WTC11 (cell line): ENCODE data around the gene ALG14. TPM values are rescaled to one million over a fixed set of nuclear protein-coding genes. Genes with fewer than 3 reads are reported as not detected.

ENCODE experiments used
- ATAC-seq: fragments of 200-7000 bp; cut with Tn5 transposase; 2 replicates; pipeline ENCODE4 v1.10.0; 2021; ENCODE audit warnings: mild to moderate bottlenecking, moderate library complexity
- CTCF ChIA-PET: fragments of 300-600 bp; sonication (Branson Sonifier 250); formaldehyde crosslinking; loops from one replicate; lab custom pipeline; 2021; ENCODE audit warnings: antibody characterized with exemption; lab: Charles Lee
- POLR2A ChIA-PET: fragments of 350-600 bp; sonication (Branson Sonifier 250); formaldehyde crosslinking; loops from one replicate; lab custom pipeline; 2021; ENCODE audit warnings: antibody characterized with exemption; lab: Charles Lee
- DNase-seq: peaks from one replicate; pipeline ENCODE4 v3.0.0; 2021; ENCODE audit warnings: low spot score
- H3K27ac Mint-ChIP-seq: 2 replicates; pipeline ENCODE4 v1.8.0; 2021; ENCODE audit warnings: mixed read lengths
- H3K27me3 Mint-ChIP-seq: 2 replicates; pipeline ENCODE4 v1.8.0; 2021; ENCODE audit warnings: low read depth, mild to moderate bottlenecking, moderate library complexity, mixed read lengths
- H3K36me3 Mint-ChIP-seq: 2 replicates; pipeline ENCODE4 v1.8.0; 2021; ENCODE audit warnings: mixed read lengths
- H3K4me1 Mint-ChIP-seq: 2 replicates; pipeline ENCODE4 v1.8.0; 2022; ENCODE audit warnings: mixed read lengths
- H3K4me3 Mint-ChIP-seq: 2 replicates; pipeline ENCODE4 v1.8.0; 2021; ENCODE audit warnings: mild to moderate bottlenecking, moderate library complexity, mixed read lengths
- H3K9me3 Mint-ChIP-seq: 2 replicates; pipeline ENCODE4 v1.8.0; 2021; ENCODE audit warnings: mixed read lengths
- ATF1 ChIP-seq: sonication (generic); formaldehyde crosslinking; IDR thresholded peaks from 2 replicates; pipeline ENCODE4 v1.8.1; 2023; ENCODE audit warnings: mild to moderate bottlenecking, moderate library complexity, missing genetic modification reagents
- ESRRA ChIP-seq: sonication (generic); formaldehyde crosslinking; IDR thresholded peaks from 2 replicates; pipeline ENCODE4 v1.8.1; 2022; ENCODE audit warnings: mild to moderate bottlenecking, missing genetic modification reagents, borderline replicate concordance
- GTF2I ChIP-seq: fragments of 250-450 bp; sonication (Bioruptor Pico); conservative IDR thresholded peaks from 2 replicates; pipeline ENCODE4 v1.4.0; 2021; ENCODE audit warnings: mild to moderate bottlenecking
- KAT7 ChIP-seq: sonication (generic); formaldehyde crosslinking; IDR thresholded peaks from 2 replicates; pipeline ENCODE4 v1.8.1; 2023; ENCODE audit warnings: missing genetic modification reagents, mild to moderate bottlenecking, borderline replicate concordance
- NFE2L1 ChIP-seq: sonication (generic); formaldehyde crosslinking; IDR thresholded peaks from 2 replicates; pipeline ENCODE4 v1.8.1; 2023; ENCODE audit warnings: missing genetic modification reagents
- TP53 ChIP-seq: sonication (generic); formaldehyde crosslinking; IDR thresholded peaks from 2 replicates; pipeline ENCODE4 v1.8.1; 2023; ENCODE audit warnings: mild to moderate bottlenecking, missing genetic modification reagents
- ZNF232 ChIP-seq: sonication (generic); formaldehyde crosslinking; IDR thresholded peaks from 2 replicates; pipeline ENCODE4 v1.8.0; 2022; ENCODE audit warnings: mild to moderate bottlenecking, missing genetic modification reagents
- ZNF317 ChIP-seq: sonication (generic); formaldehyde crosslinking; IDR thresholded peaks from 2 replicates; pipeline ENCODE4 v1.8.1; 2023; ENCODE audit warnings: low read depth, mild to moderate bottlenecking, moderate library complexity, missing genetic modification reagents, borderline replicate concordance
- ZNF416 ChIP-seq: fragments of 250-450 bp; sonication (Bioruptor Pico); IDR thresholded peaks from 2 replicates; pipeline ENCODE4 v1.9.0; 2021; ENCODE audit warnings: mild to moderate bottlenecking, inconsistent platforms
- total RNA-seq: library from RNA; stranded (reverse); gene quantifications from 3 replicates; pipeline ENCODE4 v1.2.3, GENCODE V29; 2021
- TF ChIP-seq, protein P1 (sequence below): sonication (generic); formaldehyde crosslinking; IDR thresholded peaks from 2 replicates; pipeline ENCODE4 v1.8.1; 2022; ENCODE audit warnings: mild to moderate bottlenecking, missing genetic modification reagents, moderate library complexity, borderline replicate concordance
- TF ChIP-seq, protein P2 (sequence below): fragments of 200-600 bp; IDR thresholded peaks from 2 replicates; pipeline ENCODE4 v1.8.0; 2022; ENCODE audit warnings: antibody characterized with exemption
- TF ChIP-seq, protein P3 (sequence below): fragments of 250-450 bp; sonication (Bioruptor Pico); IDR thresholded peaks from 2 replicates; pipeline ENCODE4 v1.8.0; 2021; ENCODE audit warnings: mild to moderate bottlenecking
- TF ChIP-seq, protein P4 (sequence below): fragments of 250-450 bp; sonication (Bioruptor Pico); IDR thresholded peaks from 2 replicates; pipeline ENCODE4 v1.9.0; 2021; ENCODE audit warnings: moderate library complexity, mild to moderate bottlenecking, inconsistent platforms, borderline replicate concordance
- TF ChIP-seq, protein P5 (sequence below): sonication (generic); formaldehyde crosslinking; conservative IDR thresholded peaks from 2 replicates; pipeline ENCODE4 v1.8.1; 2022; ENCODE audit warnings: mild to moderate bottlenecking, missing genetic modification reagents
- TF ChIP-seq, protein P6 (sequence below): sonication (generic); formaldehyde crosslinking; IDR thresholded peaks from 2 replicates; pipeline ENCODE4 v1.8.0; 2022; ENCODE audit warnings: mild to moderate bottlenecking, missing genetic modification reagents

ALG14 gene
- total RNA-seq, 1 experiment from 2014 or later, result 2.3 TPM

DNA sequence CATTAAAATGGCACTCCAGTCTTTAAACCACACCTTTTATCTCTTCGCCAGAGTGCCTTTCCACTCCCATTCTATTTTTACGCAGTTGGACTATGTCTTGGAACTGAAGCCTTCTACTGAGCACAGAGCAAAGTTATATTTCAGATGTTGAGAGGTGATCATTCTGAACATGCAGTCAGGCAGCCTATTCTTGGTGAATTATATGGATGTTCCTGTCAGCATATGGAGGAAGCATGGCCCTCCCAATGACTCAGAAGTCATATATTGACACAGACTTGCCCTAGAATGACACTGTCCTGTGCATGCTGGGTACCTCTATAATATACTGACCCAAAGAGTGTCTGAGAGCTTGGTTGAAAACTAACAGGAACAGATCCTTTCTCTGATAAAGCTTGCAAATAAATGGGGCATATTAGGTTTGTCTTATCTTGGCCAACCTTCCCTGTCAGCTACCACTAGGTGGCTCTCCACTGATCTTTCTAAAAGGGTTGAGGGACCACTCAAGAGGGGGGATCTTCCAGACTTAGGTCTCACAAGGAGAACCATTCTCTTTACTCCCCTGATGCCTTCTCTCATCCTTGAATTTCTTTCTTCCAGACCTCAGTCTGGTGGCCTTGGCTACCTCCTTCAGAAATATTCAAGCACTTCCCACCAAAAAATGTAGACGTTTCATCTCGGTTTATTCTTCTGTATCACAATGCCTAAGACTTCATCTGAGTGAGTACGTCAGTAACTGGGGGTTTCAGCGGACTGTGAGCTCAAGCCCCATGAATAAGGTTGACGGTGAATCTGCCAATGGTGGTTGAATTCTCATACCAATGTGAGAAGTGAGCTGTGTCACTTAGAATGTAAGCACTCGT lies 11.8 kb upstream of the ALG14 start:
- TF ChIP-seq, protein P1, sequence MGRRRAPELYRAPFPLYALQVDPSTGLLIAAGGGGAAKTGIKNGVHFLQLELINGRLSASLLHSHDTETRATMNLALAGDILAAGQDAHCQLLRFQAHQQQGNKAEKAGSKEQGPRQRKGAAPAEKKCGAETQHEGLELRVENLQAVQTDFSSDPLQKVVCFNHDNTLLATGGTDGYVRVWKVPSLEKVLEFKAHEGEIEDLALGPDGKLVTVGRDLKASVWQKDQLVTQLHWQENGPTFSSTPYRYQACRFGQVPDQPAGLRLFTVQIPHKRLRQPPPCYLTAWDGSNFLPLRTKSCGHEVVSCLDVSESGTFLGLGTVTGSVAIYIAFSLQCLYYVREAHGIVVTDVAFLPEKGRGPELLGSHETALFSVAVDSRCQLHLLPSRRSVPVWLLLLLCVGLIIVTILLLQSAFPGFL, result no peak
- TF ChIP-seq NFE2L1 (CRISPR knock-in tag) (no peak), GTF2I (CRISPR knock-in tag) (no peak), ZNF317 (CRISPR knock-in tag) (no peak), ESRRA (no peak)
- TF ChIP-seq, protein P2, sequence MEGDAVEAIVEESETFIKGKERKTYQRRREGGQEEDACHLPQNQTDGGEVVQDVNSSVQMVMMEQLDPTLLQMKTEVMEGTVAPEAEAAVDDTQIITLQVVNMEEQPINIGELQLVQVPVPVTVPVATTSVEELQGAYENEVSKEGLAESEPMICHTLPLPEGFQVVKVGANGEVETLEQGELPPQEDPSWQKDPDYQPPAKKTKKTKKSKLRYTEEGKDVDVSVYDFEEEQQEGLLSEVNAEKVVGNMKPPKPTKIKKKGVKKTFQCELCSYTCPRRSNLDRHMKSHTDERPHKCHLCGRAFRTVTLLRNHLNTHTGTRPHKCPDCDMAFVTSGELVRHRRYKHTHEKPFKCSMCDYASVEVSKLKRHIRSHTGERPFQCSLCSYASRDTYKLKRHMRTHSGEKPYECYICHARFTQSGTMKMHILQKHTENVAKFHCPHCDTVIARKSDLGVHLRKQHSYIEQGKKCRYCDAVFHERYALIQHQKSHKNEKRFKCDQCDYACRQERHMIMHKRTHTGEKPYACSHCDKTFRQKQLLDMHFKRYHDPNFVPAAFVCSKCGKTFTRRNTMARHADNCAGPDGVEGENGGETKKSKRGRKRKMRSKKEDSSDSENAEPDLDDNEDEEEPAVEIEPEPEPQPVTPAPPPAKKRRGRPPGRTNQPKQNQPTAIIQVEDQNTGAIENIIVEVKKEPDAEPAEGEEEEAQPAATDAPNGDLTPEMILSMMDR, result peak; percentile 12; the same call in 1 of the 2 replicates
- DNase-seq (peak; percentile 28), ATAC-seq (peak; percentile 75)
- Mint-ChIP-seq H3K9me3 (peaks cover 4% of the 10 kb centered on the region), H3K27me3 (no peaks in the 10 kb centered on the region), H3K36me3 (no peaks in the 10 kb centered on the region), H3K4me1 (peaks cover 29% of the 10 kb centered on the region), H3K27ac (no peak overlapping the region), H3K4me3 (no peak overlapping the region)
- POLR2A ChIA-PET, result interaction anchor here (0.5 kb wide), 1 partner anchor 149 kb away, joined by 3 read pairs; no protein-coding TSS in a partner anchor
- CTCF ChIA-PET, result interaction anchor here (0.5 to 4.0 kb wide), 24 partner anchors 8 to 286 kb away, joined by 3 to 60 read pairs (median 4); partner anchors contain the start of genes ALG14, RWDD3 and TLCD4

DNA sequence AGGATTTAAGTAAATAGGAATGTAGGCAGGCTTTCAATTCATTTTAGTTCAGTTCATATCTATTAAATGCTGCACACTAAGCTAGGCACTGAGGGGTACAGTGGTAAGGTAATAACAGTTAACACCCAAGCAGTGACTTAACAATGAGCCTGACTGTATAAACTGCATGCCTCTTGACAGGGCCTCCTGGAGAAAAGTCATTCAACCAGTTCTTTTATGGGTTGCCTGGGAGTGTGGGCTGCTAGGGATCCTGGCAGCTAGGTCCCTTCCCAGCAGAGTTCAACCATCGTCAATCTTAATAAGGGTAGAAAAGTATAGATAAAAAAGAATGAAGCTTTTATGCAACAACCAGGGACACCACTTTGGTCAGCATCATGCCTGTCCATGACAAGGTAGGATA lies 8.1 kb upstream of the ALG14 start:
- Mint-ChIP-seq H3K4me1 (peaks cover 21% of the 10 kb centered on the region), H3K9me3 (no peaks in the 10 kb centered on the region), H3K27ac (no peak overlapping the region), H3K27me3 (no peaks in the 10 kb centered on the region), H3K36me3 (no peaks in the 10 kb centered on the region)
- CTCF ChIA-PET, result interaction anchor here (0.5 to 2.0 kb wide), 3 partner anchors 38 to 536 kb away, joined by 3 to 12 read pairs (median 5); partner anchors contain the start of gene RWDD3
- ATAC-seq, result peak; percentile 34; the same call in 1 of the 2 replicates
- TF ChIP-seq, protein P1, result no peak
- TF ChIP-seq ZNF416 (CRISPR knock-in tag) (no peak), ATF1 (no peak), ZNF232 (CRISPR knock-in tag) (no peak), KAT7 (CRISPR knock-in tag) (no peak), TP53 (CRISPR knock-in tag) (no peak)
- TF ChIP-seq, protein P3, sequence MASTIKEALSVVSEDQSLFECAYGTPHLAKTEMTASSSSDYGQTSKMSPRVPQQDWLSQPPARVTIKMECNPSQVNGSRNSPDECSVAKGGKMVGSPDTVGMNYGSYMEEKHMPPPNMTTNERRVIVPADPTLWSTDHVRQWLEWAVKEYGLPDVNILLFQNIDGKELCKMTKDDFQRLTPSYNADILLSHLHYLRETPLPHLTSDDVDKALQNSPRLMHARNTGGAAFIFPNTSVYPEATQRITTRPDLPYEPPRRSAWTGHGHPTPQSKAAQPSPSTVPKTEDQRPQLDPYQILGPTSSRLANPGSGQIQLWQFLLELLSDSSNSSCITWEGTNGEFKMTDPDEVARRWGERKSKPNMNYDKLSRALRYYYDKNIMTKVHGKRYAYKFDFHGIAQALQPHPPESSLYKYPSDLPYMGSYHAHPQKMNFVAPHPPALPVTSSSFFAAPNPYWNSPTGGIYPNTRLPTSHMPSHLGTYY (CRISPR knock-in tag), result no peak
- TF ChIP-seq, protein P4, sequence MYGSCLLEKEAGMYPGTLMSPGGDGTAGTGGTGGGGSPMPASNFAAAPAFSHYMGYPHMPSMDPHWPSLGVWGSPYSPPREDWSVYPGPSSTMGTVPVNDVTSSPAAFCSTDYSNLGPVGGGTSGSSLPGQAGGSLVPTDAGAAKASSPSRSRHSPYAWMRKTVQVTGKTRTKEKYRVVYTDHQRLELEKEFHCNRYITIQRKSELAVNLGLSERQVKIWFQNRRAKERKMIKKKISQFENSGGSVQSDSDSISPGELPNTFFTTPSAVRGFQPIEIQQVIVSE, result no peak
- TF ChIP-seq, protein P5, sequence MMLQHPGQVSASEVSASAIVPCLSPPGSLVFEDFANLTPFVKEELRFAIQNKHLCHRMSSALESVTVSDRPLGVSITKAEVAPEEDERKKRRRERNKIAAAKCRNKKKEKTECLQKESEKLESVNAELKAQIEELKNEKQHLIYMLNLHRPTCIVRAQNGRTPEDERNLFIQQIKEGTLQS, result no peak
- TF ChIP-seq, protein P6, sequence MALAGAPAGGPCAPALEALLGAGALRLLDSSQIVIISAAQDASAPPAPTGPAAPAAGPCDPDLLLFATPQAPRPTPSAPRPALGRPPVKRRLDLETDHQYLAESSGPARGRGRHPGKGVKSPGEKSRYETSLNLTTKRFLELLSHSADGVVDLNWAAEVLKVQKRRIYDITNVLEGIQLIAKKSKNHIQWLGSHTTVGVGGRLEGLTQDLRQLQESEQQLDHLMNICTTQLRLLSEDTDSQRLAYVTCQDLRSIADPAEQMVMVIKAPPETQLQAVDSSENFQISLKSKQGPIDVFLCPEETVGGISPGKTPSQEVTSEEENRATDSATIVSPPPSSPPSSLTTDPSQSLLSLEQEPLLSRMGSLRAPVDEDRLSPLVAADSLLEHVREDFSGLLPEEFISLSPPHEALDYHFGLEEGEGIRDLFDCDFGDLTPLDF (CRISPR knock-in tag), result no peak
- TF ChIP-seq, all 79 proteins: peak for 0
- POLR2A ChIA-PET, result no interaction called here
- no peak for DNase-seq
- H3K4me3 Mint-ChIP-seq, result no peak overlapping the region
